Calu3 (cell line): ENCODE measurements around the gene ZNF154. TPM values are rescaled to one million over a fixed set of nuclear protein-coding genes. Genes with fewer than 3 reads are reported as not detected.

Experiments used
- BruUV-seq: library from RNA; stranded (reverse); fragments of 400-500 nt; replicated peaks from 2 replicates; lab custom pipeline; 2021; lab: Mats Ljungman, UMichigan
- CTCF ChIA-PET: fragments of 300-600 bp; sonication (Branson Sonifier 250); formaldehyde crosslinking; loops from one replicate; lab custom pipeline; 2022; ENCODE audit warnings: antibody characterized with exemption; lab: Charles Lee
- DNase-seq: peaks from one replicate; pipeline ENCODE4 v3.0.0; 2022
- H3K27ac Mint-ChIP-seq: one replicate; pipeline ENCODE4 v1.8.0; 2022; ENCODE audit warnings: mixed read lengths; ENCODE audit not compliant: unreplicated experiment
- H3K27me3 Mint-ChIP-seq: one replicate; pipeline ENCODE4 v1.8.0; 2022; ENCODE audit warnings: mixed read lengths; ENCODE audit not compliant: unreplicated experiment
- H3K36me3 Mint-ChIP-seq: one replicate; pipeline ENCODE4 v1.8.0; 2022; ENCODE audit warnings: mild to moderate bottlenecking, moderate library complexity, mixed read lengths; ENCODE audit not compliant: insufficient read depth, unreplicated experiment
- H3K4me1 Mint-ChIP-seq: one replicate; pipeline ENCODE4 v1.8.0; 2022; ENCODE audit warnings: mild to moderate bottlenecking, low read depth, mixed read lengths; ENCODE audit not compliant: unreplicated experiment
- H3K4me3 Mint-ChIP-seq: one replicate; pipeline ENCODE4 v1.8.0; 2022; ENCODE audit warnings: mild to moderate bottlenecking, low read depth, moderate library complexity, mixed read lengths; ENCODE audit not compliant: unreplicated experiment
- H3K9me3 Mint-ChIP-seq: one replicate; pipeline ENCODE4 v1.8.0; 2022; ENCODE audit warnings: low read depth, mixed read lengths; ENCODE audit not compliant: unreplicated experiment
- CTCF ChIP-seq: fragments of 200-600 bp; IDR thresholded peaks from one replicate; pipeline ENCODE4 v1.8.0; 2022; ENCODE audit warnings: antibody characterized with exemption; ENCODE audit not compliant: unreplicated experiment
- intact Hi-C: fragments of 100-400 bp; cut with micrococcal nuclease; formaldehyde crosslinking; loops from one replicate; pipeline ENCODE4 v1.10.0; 2022; ENCODE audit not compliant: unreplicated experiment
- total RNA-seq: library from RNA; stranded (reverse); gene quantifications from 2 replicates; pipeline ENCODE4 v1.2.3, GENCODE V29; 2022

The ZNF154 gene
- total RNA-seq, 1 experiment from 2014 or later: not detected

- Mint-ChIP-seq H3K27ac (no peak overlapping the region), H3K36me3 (no peaks in the 10 kb centered on the region), H3K4me3 (no peak overlapping the region), H3K4me1 (peaks cover 8% of the 10 kb centered on the region), H3K27me3 (no peaks in the 10 kb centered on the region), H3K9me3 (peaks cover 18% of the 10 kb centered on the region)
- BruUV-seq: no TSS peak
- CTCF ChIA-PET: no interaction called here
- TF ChIP-seq CTCF: no peak
- intact Hi-C loops: no loop called here
- no peak for DNase-seq
These were observed 60.5 kb downstream of the ZNF154 start for GRCh38 chr19:57648331-57649003.

Other genes starting within 250 kb of the ZNF154 start
- 11.4 and 15.6 TPM in 2 replicates for gene ZNF772, start 231.6 kb downstream of the ZNF154 start, total RNA-seq
- gene ZNF419, start 221.5 kb downstream of the ZNF154 start, total RNA-seq: 17.9 and 19.6 TPM in 2 replicates
- gene ZNF773, start 209.3 kb downstream of the ZNF154 start, total RNA-seq: 13.4 and 17.2 TPM in 2 replicates
- gene ZNF549, start 181.8 kb downstream of the ZNF154 start, total RNA-seq: 6.4 and 7.1 TPM in 2 replicates
- gene ZNF550, start 149.3 kb downstream of the ZNF154 start, total RNA-seq: 18.6 and 22.4 TPM in 2 replicates
- gene ZNF416, start 130.3 kb downstream of the ZNF154 start, total RNA-seq: 6.1 and 6.6 TPM in 2 replicates
- not detected in 2 replicates for gene ZIK1, start 125.1 kb downstream of the ZNF154 start, total RNA-seq
- 8.2 and 10.4 TPM in 2 replicates for gene ZNF530, start 109.3 kb downstream of the ZNF154 start, total RNA-seq
- gene ZNF134, start 95.0 kb downstream of the ZNF154 start, total RNA-seq: 11.4 and 13.2 TPM in 2 replicates
- 10.2 and 11.0 TPM in 2 replicates for gene ZNF211, start 76.0 kb downstream of the ZNF154 start, total RNA-seq
- gene ZSCAN4, start 40.3 kb downstream of the ZNF154 start, total RNA-seq: not detected in 2 replicates
- 14.7 and 17.0 TPM in 2 replicates for gene ZNF551, start 27.2 kb downstream of the ZNF154 start, total RNA-seq
- gene ZNF671, start 18.4 kb upstream of the ZNF154 start, total RNA-seq: 1.8 and 2.1 TPM in 2 replicates
- 19.7 and 21.6 TPM in 2 replicates for gene ZNF776, start 37.6 kb upstream of the ZNF154 start, total RNA-seq
- 18.9 and 22.9 TPM in 2 replicates for gene ZNF586, start 60.5 kb upstream of the ZNF154 start, total RNA-seq
- gene ZNF552, start 105.7 kb upstream of the ZNF154 start, total RNA-seq: 24.0 and 24.8 TPM in 2 replicates
- gene ZNF587B, start 121.1 kb upstream of the ZNF154 start, total RNA-seq: 31.1 and 31.6 TPM in 2 replicates
- gene ZNF587, start 140.7 kb upstream of the ZNF154 start, total RNA-seq: 111 and 113 TPM in 2 replicates
- gene ZNF814, start 179.8 kb upstream of the ZNF154 start, total RNA-seq: 6.8 and 8.7 TPM in 2 replicates
- 14.9 and 17.2 TPM in 2 replicates for gene ZNF417, start 207.4 kb upstream of the ZNF154 start, total RNA-seq
- 2.1 and 2.3 TPM in 2 replicates for gene ZNF418, start 226.2 kb upstream of the ZNF154 start, total RNA-seq
- gene ZNF256, start 238.5 kb upstream of the ZNF154 start, total RNA-seq: 7.1 TPM in 2 replicates